Panc1 (cell line): ENCODE results near the gene SMARCA1.

Experiments
- POLR2AphosphoS5 ChIP-seq: IDR thresholded peaks from 2 replicates; pipeline ENCODE4 v1.6.1; 2012; ENCODE audit warnings: mild to moderate bottlenecking, low read depth, low read length, moderate library complexity
- TF ChIP-seq, protein P1 (sequence below): fragments of 450-650 bp; IDR thresholded peaks from 2 replicates; pipeline ENCODE4 v1.5.1; 2017; ENCODE audit warnings: mild to moderate bottlenecking

DNA sequence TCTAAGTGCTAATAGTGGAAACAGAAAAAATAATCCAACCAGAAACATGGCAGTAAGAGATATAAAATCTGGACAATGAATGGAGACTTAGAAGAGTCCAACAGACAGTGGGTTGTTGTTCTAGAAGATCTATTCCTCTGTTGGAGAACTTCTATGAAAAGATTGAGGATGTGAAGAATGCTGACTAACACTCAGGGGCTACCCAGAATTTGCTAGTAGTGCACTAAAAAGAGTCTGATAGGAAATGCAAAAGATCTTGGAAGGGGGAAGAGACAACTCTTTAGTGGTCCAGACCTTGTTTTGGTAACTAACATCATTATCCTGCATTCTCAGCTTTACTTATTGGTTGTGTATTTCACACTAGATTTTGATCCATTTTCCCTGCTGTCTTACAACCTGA is 77.9 kb downstream of the SMARCA1 start:
- TF ChIP-seq, protein P1, sequence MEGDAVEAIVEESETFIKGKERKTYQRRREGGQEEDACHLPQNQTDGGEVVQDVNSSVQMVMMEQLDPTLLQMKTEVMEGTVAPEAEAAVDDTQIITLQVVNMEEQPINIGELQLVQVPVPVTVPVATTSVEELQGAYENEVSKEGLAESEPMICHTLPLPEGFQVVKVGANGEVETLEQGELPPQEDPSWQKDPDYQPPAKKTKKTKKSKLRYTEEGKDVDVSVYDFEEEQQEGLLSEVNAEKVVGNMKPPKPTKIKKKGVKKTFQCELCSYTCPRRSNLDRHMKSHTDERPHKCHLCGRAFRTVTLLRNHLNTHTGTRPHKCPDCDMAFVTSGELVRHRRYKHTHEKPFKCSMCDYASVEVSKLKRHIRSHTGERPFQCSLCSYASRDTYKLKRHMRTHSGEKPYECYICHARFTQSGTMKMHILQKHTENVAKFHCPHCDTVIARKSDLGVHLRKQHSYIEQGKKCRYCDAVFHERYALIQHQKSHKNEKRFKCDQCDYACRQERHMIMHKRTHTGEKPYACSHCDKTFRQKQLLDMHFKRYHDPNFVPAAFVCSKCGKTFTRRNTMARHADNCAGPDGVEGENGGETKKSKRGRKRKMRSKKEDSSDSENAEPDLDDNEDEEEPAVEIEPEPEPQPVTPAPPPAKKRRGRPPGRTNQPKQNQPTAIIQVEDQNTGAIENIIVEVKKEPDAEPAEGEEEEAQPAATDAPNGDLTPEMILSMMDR, result no peak
- TF ChIP-seq POLR2AphosphoS5, result no peak
